NCI-H146 treated with DMSO at 0.1 percent for 48 hours (cell line): ENCODE data around the gene LYSMD1.
A peak's percentile ranks its signal among the peaks of the same experiment; 100 is the strongest.
"Not testable (repeated sequence)": the region's sequence is repeated elsewhere in the genome, so short reads cannot be mapped to it uniquely, and the experiment has no call there.

Experiments
- DNase-seq: peaks from one replicate; lab custom pipeline; 2025; ENCODE audit not compliant: unreplicated experiment; lab: John Stamatoyannopoulos, UW

Gene LYSMD1, protein sequence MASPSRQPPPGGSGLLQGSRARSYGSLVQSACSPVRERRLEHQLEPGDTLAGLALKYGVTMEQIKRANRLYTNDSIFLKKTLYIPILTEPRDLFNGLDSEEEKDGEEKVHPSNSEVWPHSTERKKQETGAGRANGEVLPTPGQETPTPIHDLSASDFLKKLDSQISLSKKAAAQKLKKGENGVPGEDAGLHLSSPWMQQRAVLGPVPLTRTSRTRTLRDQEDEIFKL

GRCh38 chr1:151165738-151166504, at the start of gene LYSMD1, which contains the start of gene SCNM1:
Gene LYSMD1 (minus strand): TSS chr1:151165902. CDS start chr1:151165258, 644 bp downstream.
Gene SCNM1 (plus strand): TSS chr1:151166144. CDS start chr1:151166153, 9 bp downstream.
- DNase-seq: peak; percentile 94

DNA sequence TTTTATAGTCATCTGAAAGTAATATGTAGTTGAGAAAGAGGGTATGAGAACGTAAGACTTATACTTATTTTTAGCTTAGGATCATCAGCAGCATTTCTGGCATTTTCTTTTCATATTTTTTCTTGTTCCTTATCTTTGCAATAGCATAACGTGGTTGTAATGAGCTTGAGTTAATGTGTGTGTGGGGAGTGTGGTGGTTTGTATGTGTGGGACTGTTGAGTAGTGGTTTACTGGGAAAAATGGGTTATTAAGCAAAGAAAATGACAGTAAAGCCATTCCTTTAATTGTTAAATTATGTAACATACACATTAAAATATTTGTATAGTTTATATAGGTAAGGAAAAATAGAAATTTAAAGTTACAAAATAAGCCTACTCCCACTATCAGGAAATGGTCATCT, 47.9 kb upstream of the LYSMD1 start:
- no peak for DNase-seq

GRCh38 chr1:151211972-151212705, 46.4 kb upstream of the LYSMD1 start:
- DNase-seq: no peak

DNA sequence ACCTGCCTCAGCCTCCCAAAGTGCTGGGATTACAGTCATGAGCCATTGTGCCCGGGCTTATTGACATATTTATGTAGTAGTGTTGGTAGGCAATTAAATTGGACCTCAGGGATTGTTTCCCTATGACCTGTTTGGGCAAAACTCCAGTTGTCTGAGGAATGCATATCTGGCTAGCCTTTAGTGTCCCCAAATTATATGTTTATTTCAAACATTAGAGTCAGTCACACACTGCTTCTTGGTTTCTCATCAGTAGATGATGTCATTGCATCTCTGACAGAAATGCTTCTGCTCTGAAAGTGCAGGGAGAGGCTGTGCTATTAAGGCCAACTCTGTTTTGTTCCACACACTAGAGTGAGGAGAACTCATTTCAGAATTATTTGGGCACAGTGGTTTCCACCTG, 45.1 kb upstream of the LYSMD1 start:
- no peak for DNase-seq

DNA sequence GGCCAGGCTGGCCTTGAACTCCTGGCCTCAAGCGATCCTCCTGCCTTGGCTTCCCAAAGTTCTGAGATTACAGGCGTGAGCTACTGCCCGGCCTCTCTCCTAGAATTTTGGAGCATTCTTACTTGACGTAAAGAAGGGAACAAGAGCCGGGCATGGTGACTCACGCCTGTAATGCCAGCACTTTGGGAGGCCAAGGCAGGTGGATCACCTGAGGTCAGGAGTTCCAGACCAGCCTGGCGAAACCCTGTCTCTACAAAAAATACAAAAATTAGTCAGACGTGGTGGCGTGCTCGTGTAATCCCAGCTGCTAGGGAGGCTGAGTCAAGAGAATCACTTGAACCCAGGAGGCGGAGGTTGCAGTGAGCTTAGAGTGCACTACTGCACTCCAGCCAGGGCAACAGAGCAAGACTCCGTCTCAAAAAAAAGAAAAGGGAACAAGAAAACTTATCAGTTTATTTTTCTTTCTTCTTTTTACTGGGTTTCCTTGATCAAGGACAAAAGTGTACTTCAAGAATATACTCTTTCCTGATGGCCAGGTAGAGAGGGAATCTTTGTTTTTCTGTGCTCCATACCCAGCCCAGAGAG, 39.8 kb upstream of the LYSMD1 start:
- DNase-seq: not testable (repeated sequence)

DNA sequence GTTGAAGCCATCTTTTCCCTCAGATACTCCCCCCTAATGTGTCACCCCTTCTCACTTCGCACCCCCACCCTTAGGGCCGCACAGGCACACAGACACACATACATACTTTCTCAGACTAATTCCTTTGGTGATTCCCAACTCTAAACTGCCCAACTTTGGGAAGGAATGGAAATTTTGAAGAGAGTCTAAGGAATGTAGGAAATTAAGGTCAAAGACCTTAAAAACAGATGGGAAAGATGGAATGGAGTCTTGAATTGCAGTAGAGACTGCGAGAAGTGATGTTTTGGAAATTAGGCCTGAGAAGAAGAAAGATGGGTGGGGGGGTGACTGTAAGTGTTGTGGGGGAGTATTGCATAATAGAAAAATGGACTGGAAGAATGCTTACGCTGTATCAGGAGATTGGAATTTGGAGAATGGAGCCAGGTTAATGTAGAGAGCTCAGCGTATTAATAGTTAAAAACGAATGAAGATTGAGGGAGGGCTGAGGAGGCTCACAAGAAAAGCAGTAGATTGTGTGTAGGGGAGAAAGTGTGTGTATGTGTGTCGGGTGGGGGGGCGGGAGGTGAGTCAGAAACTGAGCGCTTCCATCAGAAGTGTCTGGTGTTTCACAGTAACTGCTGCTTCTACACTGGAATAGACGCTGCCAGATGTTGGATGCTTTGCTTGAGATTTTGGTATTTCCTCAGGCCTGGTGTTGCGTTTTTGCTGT, 34.3 kb upstream of the LYSMD1 start:
- no peak for DNase-seq

DNA sequence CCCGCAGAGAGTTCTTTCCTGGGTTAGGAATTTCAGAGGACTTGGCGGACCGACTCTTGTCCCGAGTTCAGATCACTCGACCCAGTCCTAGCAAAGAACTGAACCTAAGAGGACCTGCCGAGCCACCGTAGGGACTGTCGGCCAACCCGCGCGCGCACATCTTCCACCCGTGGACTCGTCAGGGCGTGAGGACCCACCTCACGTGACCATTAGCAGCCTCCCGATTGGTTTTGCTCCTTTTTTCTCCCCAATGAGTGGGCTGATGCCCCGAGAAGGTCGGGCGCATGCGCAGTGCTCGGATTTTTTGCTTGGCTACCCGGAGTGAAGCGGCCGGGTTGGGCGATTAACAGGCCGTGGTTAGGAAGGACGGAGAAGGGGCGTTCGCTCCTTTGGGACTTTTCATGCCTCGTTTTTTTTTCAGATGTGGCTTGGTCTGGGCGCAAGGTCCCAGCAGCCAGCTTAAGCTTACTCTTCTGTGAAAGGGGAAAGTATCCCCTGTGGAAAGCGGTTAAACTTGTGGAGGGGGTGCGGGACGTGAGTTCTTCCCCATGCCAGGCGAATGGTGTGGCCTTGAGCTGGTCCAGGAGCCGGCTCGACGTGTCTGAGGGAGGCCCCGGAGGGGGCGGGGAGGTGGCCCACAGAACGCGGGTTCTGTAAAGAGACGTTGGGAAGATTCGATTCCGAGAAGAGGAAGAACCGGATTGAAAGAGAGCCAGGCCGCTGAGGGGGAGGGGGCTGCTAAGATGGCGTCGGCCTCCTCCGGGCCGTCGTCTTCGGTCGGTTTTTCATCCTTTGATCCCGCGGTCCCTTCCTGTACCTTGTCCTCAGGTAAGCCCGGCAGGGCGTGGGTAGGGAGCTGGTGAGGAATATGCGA, 32.8 kb upstream of the LYSMD1 start, which contains the start of gene PIP5K1A:
Gene PIP5K1A, plus strand, starts transcription at position 299 of the 874 bp plus-strand sequence. Its CDS starts 445 bp downstream, at position 744.
- peak; percentile 97 for DNase-seq

GRCh38 chr1:151197863-151198253, 32.2 kb upstream of the LYSMD1 start:
- DNase-seq: peak; percentile 61

GRCh38 chr1:151196292-151196800, 30.6 kb upstream of the LYSMD1 start:
- DNase-seq: peak; percentile 86

DNA sequence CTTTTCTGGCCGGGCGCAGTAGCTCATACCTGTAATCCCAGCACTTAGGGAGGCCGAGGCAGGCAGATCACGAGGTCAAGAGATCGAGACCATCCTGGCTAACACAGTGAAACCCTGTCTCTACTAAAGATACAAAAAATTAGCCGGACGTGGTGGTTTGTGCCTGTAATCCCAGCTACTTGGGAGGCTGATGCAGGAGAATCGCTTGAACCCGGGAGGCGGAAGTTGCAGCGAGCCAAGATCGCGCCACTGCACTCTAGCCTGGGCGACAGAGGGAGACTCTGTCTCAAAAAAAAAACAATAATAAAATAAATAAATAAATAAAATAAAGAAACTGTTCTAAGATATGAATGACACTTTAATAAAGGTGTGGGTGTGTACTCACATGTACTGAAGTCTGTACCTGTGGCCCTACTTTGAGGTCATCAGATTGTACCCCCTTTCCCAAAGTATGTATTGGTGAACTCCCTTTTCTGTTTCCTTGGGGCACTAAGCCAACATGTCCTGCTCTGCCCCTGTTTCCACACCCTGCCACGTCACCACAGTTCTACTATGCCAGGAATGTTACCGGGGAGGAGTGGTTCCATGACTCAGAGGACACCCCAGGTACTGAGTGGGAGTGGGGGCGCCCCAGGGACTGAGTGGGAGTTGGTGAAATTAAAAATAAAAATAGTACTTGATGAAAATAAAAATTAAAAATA, 29.3 kb upstream of the LYSMD1 start:
- not testable (repeated sequence) for DNase-seq

DNA sequence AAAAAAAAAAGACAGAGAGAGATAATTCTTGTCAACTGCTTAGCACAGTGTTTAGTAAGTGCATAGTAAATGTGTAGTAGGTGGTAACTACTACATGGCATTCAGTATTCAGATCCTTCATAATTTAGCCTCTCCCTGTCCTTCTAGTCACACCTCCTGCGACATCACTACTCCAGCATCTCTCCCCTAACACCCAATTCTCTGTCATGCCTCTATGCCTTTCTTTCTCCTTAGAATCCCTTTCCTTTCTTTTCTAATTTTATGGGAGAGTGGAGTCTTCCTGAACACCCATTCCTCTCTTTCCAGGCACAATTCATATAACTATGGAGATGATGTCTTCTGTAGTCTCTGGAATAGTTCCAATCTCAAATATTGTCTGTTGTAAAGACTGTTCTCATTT, 28.2 kb upstream of the LYSMD1 start:
- DNase-seq: no peak

DNA sequence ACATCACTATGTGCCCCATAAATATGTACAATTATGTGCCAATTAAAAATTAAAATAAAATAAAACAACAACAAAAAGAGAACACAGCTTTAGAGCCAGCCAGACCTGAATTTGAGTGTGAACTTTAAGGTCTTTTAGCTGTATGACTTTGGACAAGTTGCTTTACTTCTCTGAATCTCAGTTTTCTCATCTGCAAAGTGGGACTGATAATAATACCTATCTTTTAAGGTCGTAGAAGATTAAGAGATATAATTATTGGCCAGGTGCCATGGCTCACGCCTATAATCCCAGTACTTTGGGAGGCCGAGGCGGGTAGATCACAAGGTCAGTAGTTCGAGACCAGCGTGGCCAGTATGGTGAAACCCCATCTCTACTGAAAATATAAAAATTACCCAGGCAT, 27.6 kb upstream of the LYSMD1 start:
- no peak for DNase-seq

DNA sequence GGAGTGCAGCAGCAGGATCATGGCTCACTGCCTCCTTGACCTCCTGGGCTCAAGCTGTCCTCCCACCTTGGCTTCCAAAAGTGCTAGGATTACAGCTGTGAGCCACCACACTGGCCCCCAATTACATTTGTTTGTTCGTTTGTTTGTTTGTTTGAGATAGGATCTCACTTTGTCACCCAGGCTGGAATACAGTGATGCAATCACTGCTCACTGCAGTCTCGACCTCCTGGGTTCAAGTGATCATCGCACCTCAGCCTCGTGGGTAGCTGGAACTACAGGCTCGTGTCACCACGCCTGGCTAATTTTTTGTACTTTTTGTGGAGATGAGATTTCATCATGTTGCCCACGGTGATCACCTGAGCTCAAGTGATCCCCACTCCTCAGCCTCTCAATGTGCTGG, 26.3 kb upstream of the LYSMD1 start:
- no peak for DNase-seq

- DNase-seq: peak; percentile 90
Observed at GRCh38 chr1:151189637-151190445, 24.1 kb upstream of the LYSMD1 start, which contains the start of gene VPS72. Gene VPS72 (minus strand): TSS chr1:151190197. CDS start chr1:151190121, 76 bp downstream.

- not testable (repeated sequence) for DNase-seq
Observed at GRCh38 chr1:151188667-151189066, 23.0 kb upstream of the LYSMD1 start.

GRCh38 chr1:151187205-151187604, 21.5 kb upstream of the LYSMD1 start:
- DNase-seq: no peak

DNA sequence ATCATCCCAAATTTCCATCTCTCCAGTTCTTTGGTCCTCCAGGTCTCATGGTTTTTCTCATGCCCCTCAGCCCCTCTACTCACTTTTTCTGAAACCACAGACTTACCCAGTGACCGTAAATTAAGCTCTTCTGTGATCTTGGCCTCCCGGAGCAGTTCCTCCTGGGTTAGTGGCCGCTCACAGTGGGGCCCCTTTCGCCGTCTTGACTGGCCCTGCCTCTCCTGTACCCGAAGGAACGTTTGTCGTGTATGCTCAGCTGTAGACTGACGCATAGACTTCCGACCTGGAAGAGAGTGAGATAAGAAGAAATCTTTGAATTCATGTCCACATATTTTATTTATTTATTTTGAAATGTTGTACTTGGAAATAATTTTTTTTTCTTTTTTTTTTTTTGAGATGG, 18.5 kb upstream of the LYSMD1 start:
- DNase-seq: no peak

GRCh38 chr1:151176514-151177045, 10.9 kb upstream of the LYSMD1 start:
- no peak for DNase-seq
